ENCODE measurements around the gene LCORL.
A peak's percentile ranks its signal among the peaks of the same experiment; 100 is the strongest.

LCORL gene

DNA sequence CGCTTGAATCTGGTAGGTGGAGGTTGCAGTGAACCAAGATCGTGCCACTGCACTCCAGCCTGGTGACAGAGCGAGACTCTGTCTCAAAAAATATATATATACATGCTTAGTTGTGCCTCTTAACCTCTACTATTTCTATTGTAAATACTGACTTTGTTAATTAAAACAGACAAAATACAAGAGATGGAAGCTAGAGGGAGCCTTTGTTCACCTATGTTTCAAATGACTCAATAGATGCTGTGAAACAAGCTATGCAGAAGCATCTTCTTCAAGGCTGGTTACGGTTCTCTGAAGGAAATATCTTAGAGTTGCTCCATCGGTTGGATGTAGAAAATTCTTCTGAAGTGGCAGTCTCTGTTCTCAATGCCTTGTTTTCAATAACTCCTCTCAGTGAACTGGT is 204.5 kb downstream of the LCORL start:
- ChIA-PET CTCF (interaction anchor here (0.6 to 3.9 kb wide), 31 partner anchors 9 to 802 kb away, joined by 3 to 38 read pairs (median 5); partner anchors contain the start of gene LCORL), POLR2A (interaction anchor here (1.0 kb wide), 1 partner anchor 239 kb away, joined by 3 read pairs; no protein-coding TSS in a partner anchor)
- no peak overlapping the region for H3K4me3 ChIP-seq (ENCODE audit: low read depth, low read length)
- DNase-seq (ENCODE audit: low read depth, low spot score), result peak; percentile 47
- TF ChIP-seq, protein P1, sequence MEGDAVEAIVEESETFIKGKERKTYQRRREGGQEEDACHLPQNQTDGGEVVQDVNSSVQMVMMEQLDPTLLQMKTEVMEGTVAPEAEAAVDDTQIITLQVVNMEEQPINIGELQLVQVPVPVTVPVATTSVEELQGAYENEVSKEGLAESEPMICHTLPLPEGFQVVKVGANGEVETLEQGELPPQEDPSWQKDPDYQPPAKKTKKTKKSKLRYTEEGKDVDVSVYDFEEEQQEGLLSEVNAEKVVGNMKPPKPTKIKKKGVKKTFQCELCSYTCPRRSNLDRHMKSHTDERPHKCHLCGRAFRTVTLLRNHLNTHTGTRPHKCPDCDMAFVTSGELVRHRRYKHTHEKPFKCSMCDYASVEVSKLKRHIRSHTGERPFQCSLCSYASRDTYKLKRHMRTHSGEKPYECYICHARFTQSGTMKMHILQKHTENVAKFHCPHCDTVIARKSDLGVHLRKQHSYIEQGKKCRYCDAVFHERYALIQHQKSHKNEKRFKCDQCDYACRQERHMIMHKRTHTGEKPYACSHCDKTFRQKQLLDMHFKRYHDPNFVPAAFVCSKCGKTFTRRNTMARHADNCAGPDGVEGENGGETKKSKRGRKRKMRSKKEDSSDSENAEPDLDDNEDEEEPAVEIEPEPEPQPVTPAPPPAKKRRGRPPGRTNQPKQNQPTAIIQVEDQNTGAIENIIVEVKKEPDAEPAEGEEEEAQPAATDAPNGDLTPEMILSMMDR (IDR thresholded peaks at IDR 0.05; ENCODE audit: insufficient read depth, low read length, missing control alignments), result peak; percentile 54

DNA sequence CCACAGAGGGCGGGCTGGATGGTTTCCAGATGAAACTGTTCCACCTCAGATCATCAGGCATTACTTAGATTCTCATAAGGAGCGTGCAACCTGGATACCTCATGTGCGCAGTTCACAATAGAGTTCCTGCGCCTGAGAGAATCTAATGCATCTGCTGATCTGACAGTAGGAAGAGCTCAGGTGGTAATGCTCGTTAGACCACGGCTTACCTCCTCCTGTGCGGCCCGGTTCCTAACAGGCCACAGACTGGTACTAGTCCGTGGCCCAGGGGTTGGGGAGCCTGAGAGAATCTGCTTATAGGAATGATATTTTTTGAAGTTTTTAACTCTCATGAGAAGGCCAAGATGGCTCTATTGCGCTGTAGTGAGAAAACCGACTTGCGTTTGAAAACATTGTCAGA is 205.4 kb downstream of the LCORL start:
- ChIA-PET POLR2A (no interaction called here), CTCF (interaction anchor here (0.8 to 3.9 kb wide), 27 partner anchors 8 to 779 kb away, joined by 3 to 38 read pairs (median 4); no protein-coding TSS in a partner anchor)
- DNase-seq (ENCODE audit: low read depth, low spot score), result no peak
- no peak overlapping the region for H3K4me3 ChIP-seq (ENCODE audit: low read depth, low read length)
- TF ChIP-seq, protein P1 (IDR thresholded peaks at IDR 0.05; ENCODE audit: insufficient read depth, low read length, missing control alignments), result no peak

DNA sequence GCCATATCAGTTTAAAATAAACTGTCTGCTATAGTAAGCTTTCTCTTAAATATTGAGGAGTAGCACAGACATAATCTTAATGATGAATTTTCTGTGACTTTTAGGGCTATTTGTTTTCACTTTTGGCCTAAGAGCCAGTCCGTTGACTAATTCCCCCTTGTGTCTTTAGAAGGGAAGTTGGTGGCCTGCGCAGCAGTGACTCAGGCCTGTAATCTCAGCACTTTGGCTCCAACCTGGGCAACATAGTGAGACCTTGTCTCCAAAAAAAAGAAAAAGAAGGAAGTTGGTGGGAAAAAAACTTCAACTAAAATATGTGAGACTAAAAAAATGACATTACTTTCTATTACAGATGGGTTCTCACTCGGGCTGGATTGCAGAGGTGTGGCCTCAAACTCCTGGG is 207.4 kb downstream of the LCORL start:
- DNase-seq (ENCODE audit: low read depth, low spot score), result no peak
- ChIA-PET POLR2A (no interaction called here), CTCF (interaction anchor here (1.5 to 3.9 kb wide), 2 partner anchors 12 to 779 kb away, joined by 3 to 38 read pairs; no protein-coding TSS in a partner anchor)
- peak overlapping the region; percentile 6 for H3K4me3 ChIP-seq (ENCODE audit: low read depth, low read length)
- TF ChIP-seq, protein P1 (IDR thresholded peaks at IDR 0.05; ENCODE audit: insufficient read depth, low read length, missing control alignments), result no peak

DNA sequence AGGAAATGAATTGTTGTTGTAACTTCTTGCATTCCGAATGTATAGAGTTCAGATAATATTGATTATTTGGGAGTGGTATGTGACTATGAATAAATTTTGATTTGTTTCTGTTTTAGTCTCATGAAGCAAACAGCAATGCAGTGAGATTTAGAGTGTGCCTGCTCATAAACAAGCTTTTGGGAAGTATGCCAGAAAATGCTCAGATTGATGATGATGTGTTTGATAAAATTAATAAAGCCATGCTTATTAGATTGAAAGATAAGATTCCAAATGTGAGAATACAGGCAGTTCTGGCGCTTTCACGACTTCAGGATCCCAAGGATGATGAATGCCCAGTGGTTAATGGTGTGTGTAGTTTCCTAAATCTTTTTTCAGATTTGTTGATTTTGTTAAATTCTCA is 208.8 kb downstream of the LCORL start:
- CTCF ChIA-PET, result interaction anchor here (0.7 kb wide), 1 partner anchor 264 kb away, joined by 3 read pairs; no protein-coding TSS in a partner anchor
- POLR2A ChIA-PET, result no interaction called here
- TF ChIP-seq, protein P1 (IDR thresholded peaks at IDR 0.05; ENCODE audit: insufficient read depth, low read length, missing control alignments), result no peak
- no peak for DNase-seq (ENCODE audit: low read depth, low spot score)
- H3K4me3 ChIP-seq (ENCODE audit: low read depth, low read length), result peak overlapping the region; percentile 82

DNA sequence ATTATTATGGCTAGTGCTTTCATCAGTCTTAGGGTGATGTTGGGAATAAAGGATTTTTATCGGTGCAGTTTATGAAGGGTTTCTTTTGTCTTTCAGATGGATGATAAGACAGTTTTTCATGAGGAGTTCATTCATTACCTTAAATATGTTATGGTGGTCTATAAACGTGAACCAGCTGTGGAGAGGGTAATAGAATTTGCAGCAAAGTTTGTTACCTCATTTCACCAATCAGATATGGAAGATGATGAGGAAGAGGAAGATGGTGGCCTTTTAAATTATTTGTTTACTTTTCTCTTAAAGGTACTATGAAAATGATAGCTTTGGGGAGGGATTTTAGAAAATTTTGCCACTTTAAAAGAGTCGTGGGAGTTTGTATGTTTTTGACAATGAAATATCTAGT is 209.4 kb downstream of the LCORL start:
- ChIA-PET POLR2A (no interaction called here), CTCF (interaction anchor here (0.7 kb wide), 1 partner anchor 263 kb away, joined by 3 read pairs; no protein-coding TSS in a partner anchor)
- peak overlapping the region; percentile 82 for H3K4me3 ChIP-seq (ENCODE audit: low read depth, low read length)
- TF ChIP-seq, protein P1 (IDR thresholded peaks at IDR 0.05; ENCODE audit: insufficient read depth, low read length, missing control alignments), result no peak
- DNase-seq (ENCODE audit: low read depth, low spot score), result no peak

DNA sequence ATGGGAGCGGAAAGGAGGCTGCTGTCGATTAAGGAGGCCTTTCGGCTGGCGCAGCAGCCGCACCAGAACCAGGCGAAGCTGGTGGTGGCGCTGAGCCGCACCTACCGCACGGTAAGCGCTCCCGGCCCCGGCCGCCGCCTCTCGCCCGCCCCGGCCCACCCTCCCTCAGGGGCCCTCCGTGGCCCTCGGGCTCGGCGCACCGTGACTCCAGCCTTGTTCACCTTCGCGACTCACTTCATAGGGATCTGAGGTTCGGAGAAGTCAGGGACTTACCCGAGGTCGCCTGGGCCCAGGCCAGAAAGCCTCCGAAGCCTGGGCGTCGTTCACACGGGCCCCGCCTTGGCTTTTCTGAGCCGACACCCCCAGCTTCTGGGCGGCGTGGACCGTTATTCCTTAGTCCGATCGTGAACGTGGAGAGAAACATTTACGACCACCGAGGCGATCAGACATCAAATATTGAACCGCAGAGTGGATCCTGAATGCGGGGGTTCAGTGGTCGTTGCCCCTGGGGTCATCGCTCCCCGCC is 210.4 kb downstream of the LCORL start:
- DNase-seq (ENCODE audit: low read depth, low spot score), result no peak
- ChIA-PET CTCF (interaction anchor here (7.6 kb wide), 1 partner anchor 264 kb away, joined by 123 read pairs; no protein-coding TSS in a partner anchor), POLR2A (interaction anchor here (1.0 kb wide), 2 partner anchors 12 to 211 kb away, joined by 3 to 4 read pairs; no protein-coding TSS in a partner anchor)
- TF ChIP-seq, protein P1 (IDR thresholded peaks at IDR 0.05; ENCODE audit: insufficient read depth, low read length, missing control alignments), result no peak
- peak overlapping the region; percentile 82 for H3K4me3 ChIP-seq (ENCODE audit: low read depth, low read length)

Measured in AG04449 (cell line).